H9 (cell line): ENCODE results near the gene IDH2. TPM values are rescaled to one million over a fixed set of nuclear protein-coding genes. Genes with fewer than 3 reads are reported as not detected.
"Not testable (repeated sequence)": the region's sequence is repeated elsewhere in the genome, so short reads cannot be mapped to it uniquely, and the experiment has no call there.

Experiments
- DNase-seq: peaks from one replicate; pipeline ENCODE4 v3.0.0-alpha.2; 2017
- H2AFZ ChIP-seq: one replicate; pipeline ENCODE4 v1.6.1; 2013; ENCODE audit warnings: mild to moderate bottlenecking, low read length, control low read depth, moderate library complexity
- H2AK5ac ChIP-seq: 2 replicates; pipeline ENCODE4 v1.6.1; 2013; ENCODE audit warnings: low read length, control low read depth, mixed read lengths; ENCODE audit not compliant: insufficient read length
- H2BK120ac ChIP-seq: one replicate; pipeline ENCODE4 v1.6.1; 2013; ENCODE audit warnings: low read depth, mild to moderate bottlenecking, low read length, control low read depth, inconsistent platforms; ENCODE audit not compliant: poor library complexity, severe bottlenecking
- H2BK12ac ChIP-seq: 2 replicates; pipeline ENCODE4 v1.6.1; 2013; ENCODE audit warnings: low read length, control low read depth, mixed read lengths, low read depth; ENCODE audit not compliant: insufficient read length
- H2BK15ac ChIP-seq: 2 replicates; pipeline ENCODE4 v1.6.1; 2013; ENCODE audit warnings: low read depth, low read length, control low read depth
- H2BK20ac ChIP-seq: one replicate; pipeline ENCODE4 v1.6.1; 2013; ENCODE audit warnings: low read depth, mild to moderate bottlenecking, low read length, control low read depth, inconsistent platforms; ENCODE audit not compliant: poor library complexity, severe bottlenecking
- H2BK5ac ChIP-seq: 2 replicates; pipeline ENCODE4 v1.6.1; 2013; ENCODE audit warnings: low read length, control low read depth, mixed read lengths; ENCODE audit not compliant: insufficient read length
- H3K14ac ChIP-seq: 2 replicates; pipeline ENCODE4 v1.6.1; 2013; ENCODE audit warnings: low read length, control low read depth; ENCODE audit not compliant: insufficient read depth
- H3K18ac ChIP-seq: 2 replicates; pipeline ENCODE4 v1.6.1; 2013; ENCODE audit warnings: low read depth, mild to moderate bottlenecking, mixed read lengths, low read length, control low read depth; ENCODE audit not compliant: insufficient read length
- H3K23ac ChIP-seq: 2 replicates; pipeline ENCODE4 v1.6.1; 2013; ENCODE audit warnings: low read length, control low read depth, mixed read lengths, low read depth; ENCODE audit not compliant: insufficient read length
- H3K23me2 ChIP-seq: 2 replicates; pipeline ENCODE4 v1.6.1; 2013; ENCODE audit warnings: low read depth, mild to moderate bottlenecking, mixed read lengths, low read length, control low read depth; ENCODE audit not compliant: insufficient read length, poor library complexity, severe bottlenecking
- H3K27ac ChIP-seq: 2 replicates; pipeline ENCODE4 v1.5.1; 2013; ENCODE audit warnings: low read length, control low read depth, mixed read lengths, low read depth; ENCODE audit not compliant: insufficient read length
- H3K27me3 ChIP-seq: 2 replicates; pipeline ENCODE4 v1.6.1; 2013; ENCODE audit warnings: low read length, control low read depth, inconsistent platforms; ENCODE audit not compliant: insufficient read depth
- H3K4ac ChIP-seq: 2 replicates; pipeline ENCODE4 v1.6.1; 2013; ENCODE audit warnings: low read depth, mild to moderate bottlenecking, control low read depth, inconsistent platforms, low read length, moderate library complexity
- H3K4me1 ChIP-seq: 2 replicates; pipeline ENCODE4 v1.6.1; 2013; ENCODE audit warnings: low read length, control low read depth, inconsistent platforms; ENCODE audit not compliant: insufficient read depth
- H3K4me2 ChIP-seq: 2 replicates; pipeline ENCODE4 v1.6.1; 2013; ENCODE audit warnings: low read length, control low read depth, mixed read lengths; ENCODE audit not compliant: insufficient read length, insufficient read depth
- H3K56ac ChIP-seq: 2 replicates; pipeline ENCODE4 v1.6.1; 2013; ENCODE audit warnings: low read depth, mild to moderate bottlenecking, mixed read lengths, low read length, control low read depth; ENCODE audit not compliant: insufficient read length
- H3K79me1 ChIP-seq: 2 replicates; pipeline ENCODE4 v1.6.1; 2013; ENCODE audit warnings: low read depth, mild to moderate bottlenecking, moderate library complexity, low read length, control low read depth, inconsistent platforms; ENCODE audit not compliant: insufficient read depth, poor library complexity, severe bottlenecking
- H3K79me2 ChIP-seq: 2 replicates; pipeline ENCODE4 v1.6.1; 2013; ENCODE audit warnings: low read length, control low read depth, inconsistent platforms; ENCODE audit not compliant: insufficient read depth
- H3K9ac ChIP-seq: 2 replicates; pipeline ENCODE4 v1.6.1; 2013; ENCODE audit warnings: low read length, control low read depth, mixed read lengths; ENCODE audit not compliant: insufficient read length; ENCODE audit errors: extremely low read depth
- H3K9me3 ChIP-seq: one replicate; pipeline ENCODE4 v1.6.1; 2013; ENCODE audit warnings: low read depth, low read length, inconsistent platforms; ENCODE audit not compliant: control insufficient read depth
- H3T11ph ChIP-seq: one replicate; pipeline ENCODE4 v1.6.1; 2013; ENCODE audit warnings: mild to moderate bottlenecking, low read length, control low read depth, inconsistent platforms
- H4K20me1 ChIP-seq: one replicate; pipeline ENCODE4 v1.6.1; 2013; ENCODE audit not compliant: control insufficient read depth, insufficient read length, insufficient read depth
- H4K5ac ChIP-seq: 2 replicates; pipeline ENCODE4 v1.6.1; 2013; ENCODE audit warnings: low read depth, mild to moderate bottlenecking, mixed read lengths, low read length, control low read depth; ENCODE audit not compliant: insufficient read length
- H4K8ac ChIP-seq: replicated peaks from 2 replicates; pipeline ENCODE4 v1.6.1; 2013; ENCODE audit warnings: low read length, control low read depth, mixed read lengths, low read depth; ENCODE audit not compliant: insufficient read length
- H4K91ac ChIP-seq: 2 replicates; pipeline ENCODE4 v1.6.1; 2013; ENCODE audit warnings: low read depth, mild to moderate bottlenecking, moderate library complexity, mixed read lengths, low read length, control low read depth; ENCODE audit not compliant: insufficient read length
- H3K27ac Mint-ChIP-seq, 3 experiments: 2 replicates in 2 of 3; 3 replicates in 1 of 3; pipeline ENCODE4 v1.8.0; 2020 to 2021; ENCODE audit warnings: mixed read lengths in 3 of 3, mild to moderate bottlenecking in 1 of 3, moderate library complexity in 1 of 3
- H3K27me3 Mint-ChIP-seq: 2 replicates; pipeline ENCODE4 v1.8.0; 2021; ENCODE audit warnings: low read depth, mild to moderate bottlenecking, moderate library complexity, mixed read lengths
- H3K36me3 Mint-ChIP-seq, 3 experiments: 2 replicates in 2 of 3; 3 replicates in 1 of 3; pipeline ENCODE4 v1.8.0; 2020 to 2021; ENCODE audit warnings: low read depth in 3 of 3, mixed read lengths in 3 of 3; ENCODE audit not compliant: insufficient read depth in 1 of 3
- H3K4me1 Mint-ChIP-seq, 2 experiments: 2 replicates each; pipeline ENCODE4 v1.8.0; 2020; ENCODE audit warnings: mixed read lengths in 2 of 2
- H3K4me3 Mint-ChIP-seq, 2 experiments: 2 replicates in 1 of 2; 3 replicates in 1 of 2; pipeline ENCODE4 v1.8.0; 2020 to 2021; ENCODE audit warnings: mild to moderate bottlenecking in 2 of 2, mixed read lengths in 2 of 2, moderate library complexity in 1 of 2
- H3K9me3 Mint-ChIP-seq, 2 experiments: 2 replicates in 1 of 2; 3 replicates in 1 of 2; pipeline ENCODE4 v1.8.0; 2020; ENCODE audit warnings: mild to moderate bottlenecking in 2 of 2, mixed read lengths in 2 of 2, moderate library complexity in 1 of 2
- WGBS: extraction: QIAGEN DNeasy Blood & Tissue Kit; methylation state at CpG from one replicate; pipeline ENCODE4 v1.1.7; 2013; ENCODE audit warnings: missing lambda C conversion rate, low lambda C conversion rate, mixed read lengths; ENCODE audit not compliant: insufficient read length; ENCODE audit errors: extremely low coverage; 5-methylcytosine and 5-hydroxymethylcytosine counted together
- total RNA-seq: library from RNA; stranded (reverse); gene quantifications from 2 replicates; pipeline ENCODE4 v1.2.1, GENCODE V29; 2021

IDH2 gene
- total RNA-seq, 1 experiment from 2014 or later: 57.7 TPM

- not testable (repeated sequence) for H3K56ac ChIP-seq, H3T11ph ChIP-seq, H3K9ac ChIP-seq, H3K18ac ChIP-seq, H3K4ac ChIP-seq, H2BK120ac ChIP-seq, H3K4me1 ChIP-seq, H3K14ac ChIP-seq, H3K9me3 ChIP-seq, H3K79me2 ChIP-seq, H3K23ac ChIP-seq, H3K27ac ChIP-seq, H3K4me2 ChIP-seq, H3K4me3 Mint-ChIP-seq, H3K27me3 ChIP-seq, H4K5ac ChIP-seq, H2BK20ac ChIP-seq, H3K23me2 ChIP-seq, H4K91ac ChIP-seq, H3K9me3 Mint-ChIP-seq, H2BK15ac ChIP-seq, H3K36me3 Mint-ChIP-seq, H3K27ac Mint-ChIP-seq, H3K79me1 ChIP-seq, H2BK5ac ChIP-seq, H4K20me1 ChIP-seq, H2AFZ ChIP-seq, H2BK12ac ChIP-seq, DNase-seq, H2AK5ac ChIP-seq, H4K8ac ChIP-seq
- H3K27me3 Mint-ChIP-seq: peaks cover 25% of the 10 kb centered on the region
- peaks cover 13 to 14% of the 10 kb centered on the region in 2 experiments for H3K4me1 Mint-ChIP-seq
- WGBS: no CpG with 5 or more reads among the region's 5 CpGs
Observed at GRCh38 chr15:90108038-90108437, 5.8 kb upstream of the IDH2 start.
